ENCODE results near the gene MARF1.
A peak's percentile ranks its signal among the peaks of the same experiment; 100 is the strongest.
"Not testable (repeated sequence)": the region's sequence is repeated elsewhere in the genome, so short reads cannot be mapped to it uniquely, and the experiment has no call there.

MARF1 gene

GRCh38 chr16:15672514-15673167 is 29.7 kb upstream of the MARF1 start:
- peaks cover 14 to 17% of the 10 kb centered on the region in 2 donors for H3K36me3 ChIP-seq (ENCODE audit: control insufficient read depth in 2 of 2, insufficient read depth in 2 of 2, low read length in 2 of 2)
- H3K9me3 ChIP-seq (ENCODE audit: control insufficient read depth in 2 of 2, low read length in 2 of 2) = no peaks in the 10 kb centered on the region
- H3K27me3 ChIP-seq (ENCODE audit: control insufficient read depth in 1 of 2, insufficient read depth in 2 of 2, low read length in 2 of 2) = no peaks in the 10 kb centered on the region
- no peak overlapping the region for H3K4me3 ChIP-seq (ENCODE audit: low read length in 2 of 2)
- peak overlapping the region; percentile 58 for H3K27ac ChIP-seq (ENCODE audit: low read length)
- peaks cover 3% of the 10 kb centered on the region for H3K4me1 ChIP-seq (ENCODE audit: control insufficient read depth, insufficient read depth, low read length)
- peak overlapping the region in 1 of 2 donors; percentile 22 for H3K9ac ChIP-seq (ENCODE audit: low read length in 2 of 2)

- peaks cover 16 to 17% of the 10 kb centered on the region in 2 donors for H3K36me3 ChIP-seq (ENCODE audit: control insufficient read depth in 2 of 2, insufficient read depth in 2 of 2, low read length in 2 of 2)
- not testable (repeated sequence) for H3K4me3 ChIP-seq (ENCODE audit: low read length in 2 of 2); H3K27me3 ChIP-seq (ENCODE audit: control insufficient read depth in 1 of 2, insufficient read depth in 2 of 2, low read length in 2 of 2); H3K4me1 ChIP-seq (ENCODE audit: control insufficient read depth, insufficient read depth, low read length); H3K9me3 ChIP-seq (ENCODE audit: control insufficient read depth in 2 of 2, low read length in 2 of 2)
- H3K27ac ChIP-seq (ENCODE audit: low read length) = peak overlapping the region; percentile 58
- H3K9ac ChIP-seq (ENCODE audit: low read length in 2 of 2) = peak overlapping the region in 1 of 2 donors; percentile 22
Observed at GRCh38 chr16:15672127-15672513, 29.2 kb upstream of the MARF1 start.

GRCh38 chr16:15671530-15672117 is 28.7 kb upstream of the MARF1 start:
- H3K27ac ChIP-seq (ENCODE audit: low read length) = peak overlapping the region; percentile 58
- H3K36me3 ChIP-seq (ENCODE audit: control insufficient read depth in 2 of 2, insufficient read depth in 2 of 2, low read length in 2 of 2) = peaks cover 20 to 22% of the 10 kb centered on the region in 2 donors
- no peak overlapping the region for H3K4me3 ChIP-seq (ENCODE audit: low read length in 2 of 2)
- no peak overlapping the region for H3K9ac ChIP-seq (ENCODE audit: low read length in 2 of 2)
- H3K27me3 ChIP-seq (ENCODE audit: control insufficient read depth in 1 of 2, insufficient read depth in 2 of 2, low read length in 2 of 2) = no peaks in the 10 kb centered on the region
- no peaks in the 10 kb centered on the region for H3K9me3 ChIP-seq (ENCODE audit: control insufficient read depth in 2 of 2, low read length in 2 of 2)
- peaks cover 3% of the 10 kb centered on the region for H3K4me1 ChIP-seq (ENCODE audit: control insufficient read depth, insufficient read depth, low read length)

GRCh38 chr16:15667091-15667742 is 24.3 kb upstream of the MARF1 start:
- Histone ChIP-seq H3K4me1 (ENCODE audit: control insufficient read depth, insufficient read depth, low read length) (no peaks in the 10 kb centered on the region), H3K9me3 (ENCODE audit: control insufficient read depth in 2 of 2, low read length in 2 of 2) (no peaks in the 10 kb centered on the region), H3K27me3 (ENCODE audit: control insufficient read depth in 1 of 2, insufficient read depth in 2 of 2, low read length in 2 of 2) (no peaks in the 10 kb centered on the region), H3K27ac (ENCODE audit: low read length) (no peak overlapping the region), H3K36me3 (ENCODE audit: control insufficient read depth in 2 of 2, insufficient read depth in 2 of 2, low read length in 2 of 2) (peaks cover 30 to 37% of the 10 kb centered on the region in 2 donors), H3K9ac (ENCODE audit: low read length in 2 of 2) (no peak overlapping the region), H3K4me3 (ENCODE audit: low read length in 2 of 2) (no peak overlapping the region)

DNA sequence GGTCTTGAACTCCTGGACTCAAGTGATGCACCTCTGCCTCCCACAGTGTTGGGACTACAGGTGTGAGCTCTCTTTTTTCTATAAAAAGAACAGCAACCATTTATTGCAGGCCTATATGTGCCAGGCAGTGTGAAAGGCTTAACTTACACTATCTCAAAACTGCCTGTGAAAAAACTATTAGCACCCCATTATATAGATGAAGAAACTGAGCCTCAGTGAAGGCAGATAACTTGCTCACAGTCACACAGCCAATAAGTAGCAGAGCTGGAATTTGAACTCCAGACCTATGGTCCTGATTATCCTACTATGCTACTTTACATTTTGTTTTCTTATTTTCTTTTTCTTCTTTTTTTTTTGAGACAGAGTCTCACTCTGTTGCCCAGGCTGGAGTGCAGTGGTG is 22.2 kb upstream of the MARF1 start:
- Histone ChIP-seq H3K27me3 (ENCODE audit: control insufficient read depth in 1 of 2, insufficient read depth in 2 of 2, low read length in 2 of 2) (no peaks in the 10 kb centered on the region), H3K4me1 (ENCODE audit: control insufficient read depth, insufficient read depth, low read length) (no peaks in the 10 kb centered on the region), H3K4me3 (ENCODE audit: low read length in 2 of 2) (no peak overlapping the region), H3K36me3 (ENCODE audit: control insufficient read depth in 2 of 2, insufficient read depth in 2 of 2, low read length in 2 of 2) (peaks cover 30 to 39% of the 10 kb centered on the region in 2 donors), H3K27ac (ENCODE audit: low read length) (no peak overlapping the region), H3K9ac (ENCODE audit: low read length in 2 of 2) (no peak overlapping the region), H3K9me3 (ENCODE audit: control insufficient read depth in 2 of 2, low read length in 2 of 2) (no peaks in the 10 kb centered on the region)

GRCh38 chr16:15660203-15660601 is 17.2 kb upstream of the MARF1 start:
- no peak overlapping the region for H3K4me3 ChIP-seq (ENCODE audit: low read length in 2 of 2)
- H3K27me3 ChIP-seq (ENCODE audit: control insufficient read depth in 1 of 2, insufficient read depth in 2 of 2, low read length in 2 of 2) = no peaks in the 10 kb centered on the region
- no peaks in the 10 kb centered on the region for H3K4me1 ChIP-seq (ENCODE audit: control insufficient read depth, insufficient read depth, low read length)
- no peak overlapping the region for H3K9ac ChIP-seq (ENCODE audit: low read length in 2 of 2)
- H3K36me3 ChIP-seq (ENCODE audit: control insufficient read depth in 2 of 2, insufficient read depth in 2 of 2, low read length in 2 of 2) = peaks cover 9 to 11% of the 10 kb centered on the region in 2 donors
- H3K27ac ChIP-seq (ENCODE audit: low read length) = no peak overlapping the region
- no peaks in the 10 kb centered on the region for H3K9me3 ChIP-seq (ENCODE audit: control insufficient read depth in 2 of 2, low read length in 2 of 2)

DNA sequence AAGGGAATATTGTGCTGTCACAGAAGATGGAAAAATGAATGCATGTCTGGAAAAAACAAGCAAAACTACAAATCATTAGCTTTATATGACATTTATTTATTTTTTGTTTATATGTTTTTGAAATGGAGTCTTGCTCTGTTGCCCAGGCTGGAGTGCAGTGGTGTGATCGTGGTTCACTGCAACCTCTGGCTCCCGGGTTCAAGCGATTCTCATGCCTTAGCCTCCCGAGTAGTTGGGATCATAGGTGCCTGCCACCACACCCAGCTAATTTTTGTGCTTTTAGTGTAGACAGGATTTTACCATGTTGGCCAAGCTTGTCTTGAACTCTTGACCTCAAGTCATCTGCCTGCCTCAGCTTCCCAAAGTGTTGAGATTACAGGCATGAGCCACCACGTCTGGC is 15.6 kb upstream of the MARF1 start:
- no peak overlapping the region for H3K9ac ChIP-seq (ENCODE audit: low read length in 2 of 2)
- peaks cover 9% of the 10 kb centered on the region for H3K4me1 ChIP-seq (ENCODE audit: control insufficient read depth, insufficient read depth, low read length)

GRCh38 chr16:15658149-15658548 is 15.2 kb upstream of the MARF1 start:
- Histone ChIP-seq H3K9me3 (ENCODE audit: control insufficient read depth in 2 of 2, low read length in 2 of 2) (no peaks in the 10 kb centered on the region), H3K4me1 (ENCODE audit: control insufficient read depth, insufficient read depth, low read length) (peaks cover 12% of the 10 kb centered on the region), H3K27ac (ENCODE audit: low read length) (no peak overlapping the region), H3K9ac (ENCODE audit: low read length in 2 of 2) (no peak overlapping the region), H3K4me3 (ENCODE audit: low read length in 2 of 2) (no peak overlapping the region), H3K36me3 (ENCODE audit: control insufficient read depth in 2 of 2, insufficient read depth in 2 of 2, low read length in 2 of 2) (peaks cover 4 to 5% of the 10 kb centered on the region in 2 donors), H3K27me3 (ENCODE audit: control insufficient read depth in 1 of 2, insufficient read depth in 2 of 2, low read length in 2 of 2) (no peaks in the 10 kb centered on the region)

More for the DNA sequence above, 15.6 kb upstream of the MARF1 start:
- Histone ChIP-seq H3K27me3 (ENCODE audit: control insufficient read depth in 1 of 2, insufficient read depth in 2 of 2, low read length in 2 of 2) (no peaks in the 10 kb centered on the region), H3K4me3 (ENCODE audit: low read length in 2 of 2) (no peak overlapping the region), H3K9me3 (ENCODE audit: control insufficient read depth in 2 of 2, low read length in 2 of 2) (no peaks in the 10 kb centered on the region), H3K27ac (ENCODE audit: low read length) (no peak overlapping the region), H3K36me3 (ENCODE audit: control insufficient read depth in 2 of 2, insufficient read depth in 2 of 2, low read length in 2 of 2) (peaks cover 4 to 5% of the 10 kb centered on the region in 2 donors)

DNA sequence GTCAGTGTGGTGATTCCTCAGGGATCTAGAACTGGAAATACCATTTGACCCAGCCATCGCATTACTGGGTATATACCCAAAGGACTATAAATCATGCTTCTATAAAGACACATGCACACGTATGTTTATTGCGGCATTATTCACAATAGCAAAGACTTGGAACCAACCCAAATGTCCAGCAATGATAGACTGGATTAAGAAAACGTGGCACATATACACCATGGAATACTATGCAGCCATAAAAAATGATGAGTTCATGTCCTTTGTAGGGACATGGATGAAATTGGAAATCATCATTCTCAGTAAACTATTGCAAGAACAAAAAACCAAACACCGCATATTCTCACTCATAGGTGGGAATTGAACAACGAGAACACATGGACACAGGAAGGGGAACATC is 12.6 kb upstream of the MARF1 start:
- not testable (repeated sequence) for H3K9me3 ChIP-seq (ENCODE audit: control insufficient read depth in 2 of 2, low read length in 2 of 2); H3K27ac ChIP-seq (ENCODE audit: low read length); H3K4me3 ChIP-seq (ENCODE audit: low read length in 2 of 2); H3K27me3 ChIP-seq (ENCODE audit: control insufficient read depth in 1 of 2, insufficient read depth in 2 of 2, low read length in 2 of 2); H3K36me3 ChIP-seq (ENCODE audit: control insufficient read depth in 2 of 2, insufficient read depth in 2 of 2, low read length in 2 of 2); H3K9ac ChIP-seq (ENCODE audit: low read length in 2 of 2)
- H3K4me1 ChIP-seq (ENCODE audit: control insufficient read depth, insufficient read depth, low read length) = peaks cover 25% of the 10 kb centered on the region

DNA sequence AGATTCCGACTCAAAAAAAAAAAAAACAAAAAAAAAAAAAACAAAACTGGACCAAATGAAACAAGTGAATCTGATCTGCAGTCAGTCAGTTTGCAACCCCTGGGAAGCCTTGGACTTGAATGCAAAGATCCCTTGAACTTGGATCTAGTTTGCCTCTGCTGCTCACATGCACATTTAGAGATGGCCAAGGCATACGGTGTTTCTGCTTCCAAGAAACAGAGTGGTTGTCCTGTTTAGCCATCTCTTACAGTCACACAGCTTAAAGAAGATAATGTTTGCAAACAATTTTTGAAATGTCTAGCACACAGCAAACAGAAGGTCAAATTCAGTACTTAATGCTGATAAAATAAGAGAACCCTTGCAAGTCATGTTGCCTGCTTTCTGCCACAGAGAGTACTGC is 11.6 kb upstream of the MARF1 start:
- Histone ChIP-seq H3K4me3 (ENCODE audit: low read length in 2 of 2) (no peak overlapping the region), H3K9me3 (ENCODE audit: control insufficient read depth in 2 of 2, low read length in 2 of 2) (no peaks in the 10 kb centered on the region), H3K27ac (ENCODE audit: low read length) (no peak overlapping the region), H3K4me1 (ENCODE audit: control insufficient read depth, insufficient read depth, low read length) (peaks cover 28% of the 10 kb centered on the region), H3K27me3 (ENCODE audit: control insufficient read depth in 1 of 2, insufficient read depth in 2 of 2, low read length in 2 of 2) (no peaks in the 10 kb centered on the region), H3K9ac (ENCODE audit: low read length in 2 of 2) (no peak overlapping the region), H3K36me3 (ENCODE audit: control insufficient read depth in 2 of 2, insufficient read depth in 2 of 2, low read length in 2 of 2) (peaks cover 0 to 4% of the 10 kb centered on the region in 2 donors)

- Histone ChIP-seq H3K9me3 (ENCODE audit: control insufficient read depth in 2 of 2, low read length in 2 of 2) (no peaks in the 10 kb centered on the region), H3K27ac (ENCODE audit: low read length) (peak overlapping the region; percentile 69), H3K4me3 (ENCODE audit: low read length in 2 of 2) (peak overlapping the region in 1 of 2 donors; percentile 36), H3K4me1 (ENCODE audit: control insufficient read depth, insufficient read depth, low read length) (peaks cover 33% of the 10 kb centered on the region), H3K36me3 (ENCODE audit: control insufficient read depth in 2 of 2, insufficient read depth in 2 of 2, low read length in 2 of 2) (peaks cover 0 to 2% of the 10 kb centered on the region in 2 donors), H3K27me3 (ENCODE audit: control insufficient read depth in 1 of 2, insufficient read depth in 2 of 2, low read length in 2 of 2) (no peaks in the 10 kb centered on the region), H3K9ac (ENCODE audit: low read length in 2 of 2) (no peak overlapping the region)
Observed at GRCh38 chr16:15653227-15653626, 10.3 kb upstream of the MARF1 start.
